Skeletal muscle tissue (tissue), 4 donors: ENCODE results near the gene IFI27. TPM values are rescaled to one million over a fixed set of nuclear protein-coding genes. Genes with fewer than 3 reads are reported as not detected.
A peak's percentile ranks its signal among the peaks of the same experiment; 100 is the strongest.

ENCODE experiments used
- H3K27ac ChIP-seq: one replicate; pipeline ENCODE4 v1.7.0; 2013; ENCODE audit warnings: mild to moderate bottlenecking, low read depth, low read length, inconsistent platforms
- H3K27me3 ChIP-seq, 3 donors: one replicate each; pipeline ENCODE4 v1.7.0; 2013; ENCODE audit warnings: low read length in 3 of 3; ENCODE audit not compliant: control insufficient read depth in 3 of 3, insufficient read depth in 3 of 3
- H3K36me3 ChIP-seq, 3 donors: one replicate each; pipeline ENCODE4 v1.7.0; 2013; ENCODE audit warnings: low read length in 3 of 3; ENCODE audit not compliant: control insufficient read depth in 3 of 3, insufficient read depth in 3 of 3
- H3K4me1 ChIP-seq, 3 donors: one replicate each; pipeline ENCODE4 v1.7.0; 2013; ENCODE audit warnings: low read length in 3 of 3, mild to moderate bottlenecking in 3 of 3; ENCODE audit not compliant: control insufficient read depth in 3 of 3, insufficient read depth in 3 of 3
- H3K4me3 ChIP-seq, 3 donors: one replicate each; pipeline ENCODE4 v1.7.0; 2013; ENCODE audit warnings: low read length in 3 of 3
- H3K9ac ChIP-seq, 3 donors: one replicate each; pipeline ENCODE4 v1.7.0; 2013; ENCODE audit warnings: low read length in 3 of 3, mild to moderate bottlenecking in 3 of 3, moderate library complexity in 2 of 3, low read depth in 1 of 3
- H3K9me3 ChIP-seq, 3 donors: one replicate each; pipeline ENCODE4 v1.7.0; 2013; ENCODE audit warnings: low read length in 3 of 3; ENCODE audit not compliant: control insufficient read depth in 3 of 3
- total RNA-seq: library from RNA; depleted of rRNA; stranded (reverse); fragments of >200 nt; gene quantifications from one replicate; pipeline ENCODE4 v1.2.3, GENCODE V29; 2014
- donor health status: Osteomylitis.

The IFI27 gene
- total RNA-seq, 1 donor from 2014 or later: 1.6 TPM

GRCh38 chr14:94129111-94129757 lies 18.7 kb downstream of the IFI27 start, which contains the start of gene IFI27L2:
Gene IFI27L2, minus strand, starts transcription at chr14:94129604. Its CDS starts 40 bp downstream, at chr14:94129564.
- Histone ChIP-seq H3K4me3 (peak within 1 kb of the TSS; percentile 62 to 85 (median 67)), H3K27me3 (peaks cover 0 to 8% (median 0%) of the 10 kb centered on the region in 3 donors), H3K9ac (peak within 1 kb of the TSS; percentile 57 to 80 (median 65)), H3K27ac (peak within 1 kb of the TSS; percentile 70), H3K9me3 (no peaks in the 10 kb centered on the region), H3K36me3 (no peaks in the 10 kb centered on the region), H3K4me1 (peaks cover 0 to 14% (median 8%) of the 10 kb centered on the region in 3 donors)

- Histone ChIP-seq H3K36me3 (no peaks in the 10 kb centered on the region), H3K27ac (peak overlapping the region; percentile 70), H3K9ac (peak overlapping the region in 1 of 3 donors; percentile 70)
Measured at GRCh38 chr14:94129758-94130414, 19.4 kb downstream of the IFI27 start.

GRCh38 chr14:94132285-94132887 lies 21.9 kb downstream of the IFI27 start:
- Histone ChIP-seq H3K4me1 (peaks cover 0 to 14% (median 8%) of the 10 kb centered on the region in 3 donors), H3K27me3 (peaks cover 0 to 11% (median 0%) of the 10 kb centered on the region in 3 donors), H3K9me3 (peaks cover 0 to 1% (median 0%) of the 10 kb centered on the region in 3 donors), H3K36me3 (no peaks in the 10 kb centered on the region), H3K4me3 (no peak overlapping the region), H3K9ac (no peak overlapping the region), H3K27ac (no peak overlapping the region)

More at GRCh38 chr14:94129758-94130414, 19.4 kb downstream of the IFI27 start:
- Histone ChIP-seq H3K9me3 (no peaks in the 10 kb centered on the region), H3K27me3 (peaks cover 0 to 8% (median 0%) of the 10 kb centered on the region in 3 donors), H3K4me3 (peak overlapping the region; percentile 62 to 85 (median 67)), H3K4me1 (peaks cover 0 to 14% (median 8%) of the 10 kb centered on the region in 3 donors)

GRCh38 chr14:94135476-94135875 lies 24.9 kb downstream of the IFI27 start:
- no peak overlapping the region for H3K4me3 ChIP-seq
- H3K4me1 ChIP-seq: no peaks in the 10 kb centered on the region
- no peak overlapping the region for H3K9ac ChIP-seq
- peaks cover 0 to 17% (median 12%) of the 10 kb centered on the region in 3 donors for H3K27me3 ChIP-seq
- H3K9me3 ChIP-seq: peaks cover 0 to 1% (median 0%) of the 10 kb centered on the region in 3 donors
- H3K36me3 ChIP-seq: no peaks in the 10 kb centered on the region
- H3K27ac ChIP-seq: no peak overlapping the region

- H3K4me3 ChIP-seq: peak overlapping the region in 1 of 3 donors; percentile 32
- H3K9ac ChIP-seq: no peak overlapping the region
- H3K36me3 ChIP-seq: no peaks in the 10 kb centered on the region
Measured at GRCh38 chr14:94136575-94137331, 26.2 kb downstream of the IFI27 start.

GRCh38 chr14:94138251-94138650 lies 27.7 kb downstream of the IFI27 start:
- no peaks in the 10 kb centered on the region for H3K4me1 ChIP-seq
- no peaks in the 10 kb centered on the region for H3K36me3 ChIP-seq

More at GRCh38 chr14:94136575-94137331, 26.2 kb downstream of the IFI27 start:
- Histone ChIP-seq H3K4me1 (no peaks in the 10 kb centered on the region), H3K27ac (no peak overlapping the region), H3K27me3 (peaks cover 0 to 17% (median 12%) of the 10 kb centered on the region in 3 donors), H3K9me3 (peaks cover 0 to 1% (median 0%) of the 10 kb centered on the region in 3 donors)

GRCh38 chr14:94139006-94139405 lies 28.5 kb downstream of the IFI27 start:
- Histone ChIP-seq H3K27me3 (peaks cover 0 to 17% (median 12%) of the 10 kb centered on the region in 3 donors), H3K4me3 (no peak overlapping the region), H3K27ac (no peak overlapping the region), H3K9ac (no peak overlapping the region), H3K36me3 (no peaks in the 10 kb centered on the region), H3K4me1 (no peaks in the 10 kb centered on the region), H3K9me3 (peaks cover 0 to 1% (median 0%) of the 10 kb centered on the region in 3 donors)

More at GRCh38 chr14:94138251-94138650, 27.7 kb downstream of the IFI27 start:
- Histone ChIP-seq H3K9me3 (peaks cover 0 to 1% (median 0%) of the 10 kb centered on the region in 3 donors), H3K27ac (no peak overlapping the region), H3K9ac (no peak overlapping the region), H3K4me3 (no peak overlapping the region), H3K27me3 (peaks cover 0 to 17% (median 12%) of the 10 kb centered on the region in 3 donors)

- Histone ChIP-seq H3K4me1 (no peaks in the 10 kb centered on the region), H3K36me3 (no peaks in the 10 kb centered on the region), H3K4me3 (no peak overlapping the region), H3K9ac (no peak overlapping the region), H3K27ac (no peak overlapping the region), H3K9me3 (peaks cover 0 to 1% (median 0%) of the 10 kb centered on the region in 3 donors), H3K27me3 (peaks cover 0 to 17% (median 12%) of the 10 kb centered on the region in 3 donors)
Measured at GRCh38 chr14:94139421-94139820, 28.9 kb downstream of the IFI27 start.

GRCh38 chr14:94142247-94142646 lies 31.7 kb downstream of the IFI27 start:
- Histone ChIP-seq H3K9ac (no peak overlapping the region), H3K4me3 (no peak overlapping the region), H3K9me3 (no peaks in the 10 kb centered on the region), H3K36me3 (no peaks in the 10 kb centered on the region), H3K27me3 (peaks cover 0 to 15% (median 12%) of the 10 kb centered on the region in 3 donors), H3K27ac (no peak overlapping the region), H3K4me1 (no peaks in the 10 kb centered on the region)
